GDM1 (cell line): Measurements from ENCODE around the gene WNT9A.

ENCODE experiments used
- DNase-seq: peaks from one replicate; lab custom pipeline; 2025; lab: John Stamatoyannopoulos, UW

WNT9A gene

DNA sequence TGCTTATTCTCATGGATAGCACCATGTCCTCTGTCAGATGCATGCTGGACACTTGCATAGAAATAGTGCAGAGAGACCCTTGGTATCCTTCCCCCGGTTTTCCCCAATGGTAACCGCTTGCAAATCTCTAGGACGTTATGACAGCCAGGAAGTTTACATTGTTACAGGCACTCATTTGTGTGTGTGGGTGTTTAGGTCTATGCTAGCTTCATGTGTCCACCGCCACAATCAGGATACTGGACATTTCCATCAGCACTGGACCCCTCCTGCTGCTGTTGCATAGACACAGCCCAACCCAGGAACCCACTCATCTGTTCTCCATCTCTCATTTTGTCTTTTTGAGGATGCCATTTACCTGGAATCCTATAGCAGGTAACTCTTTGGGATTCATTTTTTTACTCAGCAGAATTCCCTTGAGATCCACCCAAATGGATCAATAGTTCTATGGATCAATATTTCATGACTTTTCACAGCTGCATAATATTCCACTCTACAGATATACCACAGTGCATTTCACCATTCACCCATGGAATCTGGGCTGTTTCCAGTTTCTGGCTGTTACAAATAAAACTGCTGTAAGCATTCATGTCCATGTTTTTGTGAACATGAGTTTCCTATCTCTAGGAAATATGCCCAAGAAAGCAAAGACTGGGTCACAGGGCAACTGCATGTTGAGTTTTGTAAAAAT lies 6.6 kb upstream of the WNT9A start:
- no peak for DNase-seq

DNA sequence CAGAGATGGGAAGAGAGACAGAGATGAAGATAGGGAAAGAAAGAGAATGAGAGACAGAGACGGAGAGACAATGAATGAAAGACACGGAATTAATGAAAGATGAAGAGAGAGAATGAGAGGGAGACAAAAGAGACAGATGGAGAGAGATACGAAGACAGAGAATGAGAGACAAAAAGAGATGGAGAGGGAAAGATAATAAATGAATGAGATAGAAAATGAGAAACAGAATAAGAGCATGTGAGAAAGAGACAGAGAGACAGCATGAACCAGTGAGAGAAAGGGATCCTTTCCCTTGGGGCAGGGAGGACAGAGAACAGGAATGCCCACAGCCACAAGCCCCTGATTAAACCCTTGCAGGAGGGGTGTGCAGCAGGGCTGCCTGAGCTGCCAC lies 5.3 kb upstream of the WNT9A start:
- no peak for DNase-seq

DNA sequence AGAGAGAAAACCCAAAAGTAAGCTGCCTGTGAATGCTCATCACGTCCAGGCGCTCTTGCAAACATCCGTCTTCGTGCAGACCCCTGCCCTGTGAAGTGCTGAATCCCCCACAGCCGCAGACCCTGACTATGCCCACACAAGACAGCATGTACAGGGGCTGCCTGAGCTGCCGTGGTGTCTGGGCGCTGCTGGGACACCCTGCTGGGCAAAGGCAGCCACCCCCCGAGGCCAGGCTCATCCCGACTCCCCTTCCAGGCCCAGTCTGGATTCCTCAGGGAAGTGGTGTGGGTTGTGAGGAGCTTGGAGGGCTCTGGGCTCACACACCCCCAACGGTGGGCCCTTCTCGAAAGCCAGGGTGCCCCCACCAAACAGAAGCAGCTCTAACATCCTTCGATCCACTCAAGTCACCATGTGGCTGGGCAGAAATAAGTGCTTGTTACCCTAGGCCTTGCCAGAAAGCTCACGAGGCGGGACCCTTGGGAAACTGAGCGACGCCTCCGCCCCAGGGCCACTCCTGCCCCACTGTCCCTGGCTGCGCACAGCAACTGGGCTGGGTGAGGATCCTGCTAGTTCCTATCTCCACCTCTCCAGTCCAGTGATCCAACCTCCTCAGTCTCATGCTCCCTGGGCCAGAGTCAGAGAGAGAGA lies 4.8 kb upstream of the WNT9A start:
- no peak for DNase-seq

GRCh38 chr1:227951624-227952373 lies 4.1 kb upstream of the WNT9A start:
- no peak for DNase-seq

GRCh38 chr1:227950735-227951346 lies 3.1 kb upstream of the WNT9A start:
- no peak for DNase-seq

DNA sequence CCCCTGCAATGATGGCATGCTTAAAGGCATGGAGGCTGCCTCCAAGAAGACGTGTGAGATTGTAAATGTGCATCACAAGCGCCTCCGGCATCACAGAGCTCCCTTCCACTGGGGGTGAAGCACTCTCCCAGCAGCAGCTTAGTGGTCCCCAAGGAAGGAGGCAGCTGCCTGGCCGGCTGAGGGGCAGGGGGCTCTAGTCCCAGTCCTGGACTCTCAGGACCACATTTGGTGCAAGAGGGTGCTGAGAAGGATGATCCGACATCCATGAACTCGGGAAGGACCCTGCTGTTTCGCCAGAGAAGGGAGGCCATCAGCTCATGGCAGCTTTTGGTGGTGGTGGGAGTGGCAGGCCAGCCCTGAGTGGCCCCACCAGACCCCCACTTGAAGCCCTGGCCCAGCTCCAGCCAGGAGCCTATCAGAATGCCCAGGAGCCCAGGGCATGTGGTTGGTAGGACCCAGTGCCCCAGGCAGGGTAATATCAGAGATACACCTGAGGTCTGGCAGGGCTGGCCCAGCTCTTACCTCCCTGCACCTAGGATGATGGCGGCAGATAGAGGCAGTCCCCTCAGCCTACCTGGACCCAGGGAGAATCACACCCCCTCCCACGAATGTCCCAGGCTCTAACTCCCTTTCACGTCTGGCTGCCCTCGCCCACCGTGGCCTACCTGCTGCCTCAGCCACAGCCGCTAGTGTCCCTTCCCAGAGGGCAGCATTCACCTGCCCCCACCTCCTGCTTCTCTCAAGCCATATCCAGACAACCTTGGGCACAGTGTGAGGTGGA lies 2.4 kb upstream of the WNT9A start:
- DNase-seq, result no peak

GRCh38 chr1:227949341-227949921 lies 1.7 kb upstream of the WNT9A start:
- DNase-seq, result no peak

DNA sequence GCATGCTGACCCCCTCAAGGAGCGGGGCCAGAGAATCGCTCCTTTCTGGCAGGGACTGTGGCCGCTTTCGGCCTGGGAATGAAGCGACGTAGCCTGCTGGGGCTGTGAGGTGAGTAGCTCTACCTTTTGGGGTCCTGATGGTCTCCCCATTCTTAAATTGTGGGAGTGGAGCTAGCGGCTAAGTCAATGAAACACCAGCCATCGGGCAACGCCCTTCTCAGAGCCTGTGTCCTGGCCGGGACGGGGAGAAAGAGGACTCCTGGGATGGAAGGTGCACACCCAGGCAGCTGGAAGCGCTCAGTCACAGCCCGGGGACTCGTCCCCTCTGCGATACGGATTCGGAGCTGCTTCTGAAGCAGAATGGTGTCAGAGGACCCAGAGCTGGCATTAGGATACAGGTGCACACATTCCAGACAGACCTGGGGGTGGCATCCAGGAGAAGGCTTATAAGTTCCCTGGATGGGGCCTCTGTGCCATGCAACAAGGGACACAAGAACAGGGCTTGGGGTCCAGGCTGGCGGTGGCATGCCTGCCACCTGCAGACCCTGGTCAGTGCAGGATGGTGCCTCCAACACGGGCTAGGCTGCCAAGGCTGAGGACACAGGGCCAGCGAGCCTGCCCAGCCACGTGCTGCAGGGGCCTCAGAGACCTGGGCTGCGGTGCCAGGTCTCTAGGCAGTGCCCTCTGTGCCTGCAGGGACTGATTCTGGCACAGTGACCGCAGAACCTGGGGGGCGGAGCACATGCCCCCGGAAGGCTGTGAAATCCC lies 945 bp upstream of the WNT9A start:
- no peak for DNase-seq

- DNase-seq, result no peak
These were observed 401 bp downstream of the WNT9A start for GRCh38 chr1:227947386-227947675.

DNA sequence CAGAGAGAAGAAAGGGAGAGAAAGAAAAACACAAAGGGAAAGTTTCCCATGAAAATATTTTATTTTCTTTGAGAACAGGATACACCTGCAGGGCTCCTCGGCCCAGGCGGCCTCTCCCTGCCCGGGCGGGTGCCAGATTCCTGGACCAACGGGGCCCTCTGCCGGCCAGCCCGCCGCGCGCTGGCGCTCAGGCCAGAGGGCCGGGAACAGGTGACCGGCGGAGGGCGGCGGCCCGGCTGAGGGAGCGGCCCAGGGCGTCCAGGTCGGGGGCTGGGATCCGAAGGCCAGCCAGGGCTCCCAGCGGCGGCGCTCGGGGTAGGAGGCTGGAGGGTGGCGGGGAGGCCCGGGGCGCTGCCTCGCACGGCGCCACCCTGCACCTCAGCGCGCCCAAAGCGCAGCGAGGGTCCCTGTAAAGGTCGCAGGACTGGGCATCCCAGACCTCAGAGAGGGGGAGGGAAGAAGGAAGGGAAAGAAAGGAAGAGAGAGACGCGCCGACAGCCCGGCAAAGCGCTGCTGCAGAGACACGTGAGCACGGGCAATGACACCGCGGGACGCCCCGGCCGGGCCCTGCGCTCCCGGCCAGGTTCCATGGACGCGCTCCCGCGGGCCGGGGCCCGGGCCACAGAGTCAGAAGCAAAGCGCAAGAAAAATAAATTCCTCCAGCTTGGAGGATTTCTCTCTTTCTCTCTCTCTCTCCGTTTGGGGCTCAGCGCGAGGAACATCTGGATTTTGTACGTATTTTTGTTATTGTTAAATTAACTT lies 927 bp downstream of the WNT9A start:
- peak; percentile 22 for DNase-seq

GRCh38 chr1:227945891-227946623 lies 1.7 kb downstream of the WNT9A start:
- DNase-seq, result no peak

DNA sequence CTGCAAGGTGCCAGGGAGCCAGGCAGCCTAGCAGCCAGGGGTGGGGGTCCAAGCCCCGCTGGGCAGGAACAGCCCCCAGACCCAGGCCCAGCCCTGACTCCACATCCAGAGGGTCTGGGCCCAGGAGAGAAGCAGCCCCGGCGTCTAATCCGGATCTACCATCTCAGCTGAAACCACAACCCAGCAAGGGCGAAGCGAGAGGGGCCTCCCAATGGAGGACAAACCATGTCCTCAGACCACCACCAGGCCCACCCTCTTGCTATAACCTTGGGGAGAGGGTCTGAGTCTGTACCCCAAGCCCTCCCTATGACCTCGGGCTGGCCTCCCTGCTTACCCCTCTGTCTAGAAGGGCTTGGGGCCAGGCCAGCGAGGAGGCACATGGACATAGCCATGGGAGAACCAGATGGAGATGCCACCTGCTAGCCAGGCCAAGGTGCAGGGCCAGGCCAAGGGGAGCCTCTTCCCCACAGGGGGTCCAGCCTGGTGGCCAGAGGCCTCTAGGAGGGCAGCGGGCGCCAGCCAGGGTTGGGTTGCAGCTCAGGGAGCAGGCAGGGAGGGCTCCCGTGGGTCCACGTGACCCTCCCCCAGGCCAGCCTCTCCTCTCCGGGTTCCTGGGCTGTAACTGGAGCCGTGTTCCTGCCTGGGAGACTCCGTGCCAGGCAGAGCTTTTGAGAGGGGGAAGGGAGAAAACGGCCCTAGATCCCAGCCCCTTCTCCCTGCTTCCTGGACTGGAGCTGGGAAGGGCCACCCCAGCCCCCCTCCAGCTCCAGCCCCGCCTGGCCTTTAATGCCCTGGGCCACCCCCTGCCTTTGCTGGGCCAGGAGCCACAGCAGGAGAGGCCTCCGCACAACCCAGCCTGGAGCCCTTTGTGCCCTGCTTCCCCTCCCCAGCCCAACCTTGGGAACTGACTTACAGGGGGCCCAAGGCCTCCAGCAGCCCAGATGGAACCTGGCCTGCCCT lies 2.5 kb downstream of the WNT9A start:
- DNase-seq, result no peak

DNA sequence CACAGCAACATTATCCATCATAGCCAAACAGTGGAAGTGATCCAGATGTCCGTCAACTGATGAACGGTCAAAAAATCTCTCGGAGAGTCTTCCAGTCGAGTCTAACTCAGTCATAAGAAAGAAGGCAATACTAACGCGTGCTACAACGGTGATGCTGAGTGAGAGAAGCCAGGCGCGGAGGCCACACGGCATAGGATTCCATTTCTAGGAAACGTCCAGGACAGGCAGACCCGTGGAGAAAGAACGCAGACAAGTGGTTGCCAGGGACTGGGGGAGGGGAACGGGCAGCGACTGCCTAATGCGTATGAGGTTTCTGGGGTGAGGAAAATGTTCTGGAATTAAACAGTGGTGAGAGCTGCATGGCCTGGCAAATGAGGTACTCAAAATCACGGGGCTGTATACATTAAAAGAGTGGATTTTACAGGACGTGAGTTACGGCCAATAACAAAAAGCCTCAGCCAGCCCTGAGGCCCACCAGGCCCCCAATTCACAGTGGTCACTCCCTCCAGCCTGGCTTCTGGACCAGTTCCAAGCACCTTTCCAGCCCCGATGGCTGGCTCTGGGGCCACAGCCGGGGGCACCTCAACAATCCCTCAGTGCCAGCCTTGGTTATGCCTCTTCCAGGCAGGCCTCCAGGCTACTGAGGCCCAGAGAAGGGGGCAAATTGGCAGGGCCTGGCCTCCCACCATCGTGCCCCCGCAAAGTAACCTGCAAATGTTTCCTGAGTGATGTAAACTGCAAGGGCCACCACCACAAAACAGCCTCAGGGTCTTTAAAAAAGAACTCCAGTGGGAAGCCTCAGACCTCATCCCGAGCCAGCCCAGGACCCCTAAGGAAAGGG lies 3.4 kb downstream of the WNT9A start:
- DNase-seq, result no peak

GRCh38 chr1:227943381-227944089 lies 4.2 kb downstream of the WNT9A start:
- DNase-seq, result no peak

GRCh38 chr1:227942716-227943261 lies 4.9 kb downstream of the WNT9A start:
- no peak for DNase-seq

DNA sequence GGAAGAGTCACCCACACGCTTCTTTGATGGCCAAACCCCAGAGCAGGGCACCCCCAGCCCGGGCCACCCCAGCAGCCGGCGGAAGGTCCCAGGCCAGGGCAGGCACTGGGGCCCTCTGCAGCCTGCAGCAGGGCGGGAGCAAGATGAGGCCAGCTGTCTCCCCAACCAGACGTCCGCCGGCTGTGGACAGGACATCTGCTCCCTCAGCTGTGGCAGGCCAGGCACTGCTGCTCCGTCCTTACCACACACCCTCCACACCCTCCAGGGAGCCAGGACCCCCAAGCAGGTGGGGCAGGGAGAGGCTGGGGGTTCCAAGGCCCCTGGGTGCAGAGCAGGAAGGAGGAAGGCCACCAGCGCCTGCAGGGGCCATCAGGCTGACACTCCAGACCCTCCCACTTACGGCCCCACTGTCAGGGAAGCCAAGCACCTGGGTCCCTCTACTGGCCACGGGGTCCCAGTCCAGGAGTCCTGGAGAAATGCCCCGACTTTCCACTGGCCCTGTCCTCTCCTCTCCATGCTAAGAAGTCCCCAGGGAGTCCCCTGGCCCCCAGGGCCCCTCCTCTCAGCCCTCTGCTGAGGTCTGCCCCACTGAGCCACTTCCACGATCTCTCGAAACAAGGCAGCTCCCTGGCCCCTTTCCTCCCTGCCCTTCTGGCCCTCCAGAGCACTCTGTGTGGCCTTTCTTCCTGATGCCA lies 5.6 kb downstream of the WNT9A start:
- no peak for DNase-seq
